ENCODE results near the gene TRIM47. TPM values are rescaled to one million over a fixed set of nuclear protein-coding genes. Genes with fewer than 3 reads are reported as not detected.

The TRIM47 gene
- total RNA-seq, 6 experiments from 2014 or later = 1.0 to 2.3 (median 1.5) TPM

GRCh38 chr17:75832652-75833400 lies 45.6 kb downstream of the TRIM47 start:
- Mint-ChIP-seq H3K36me3 (ENCODE audit: low read depth) (no peaks in the 10 kb centered on the region), H3K4me1 (ENCODE audit: low read depth) (peaks cover 8% of the 10 kb centered on the region), H3K4me3 (no peak overlapping the region), H3K27me3 (ENCODE audit: insufficient read depth) (no peaks in the 10 kb centered on the region; the same call in 1 of the 2 replicates), H3K27ac (peak overlapping the region; percentile 56; the same call in 1 of the 2 replicates), H3K9me3 (no peaks in the 10 kb centered on the region)
- no peak for DNase-seq
- TF ChIP-seq, protein P1, sequence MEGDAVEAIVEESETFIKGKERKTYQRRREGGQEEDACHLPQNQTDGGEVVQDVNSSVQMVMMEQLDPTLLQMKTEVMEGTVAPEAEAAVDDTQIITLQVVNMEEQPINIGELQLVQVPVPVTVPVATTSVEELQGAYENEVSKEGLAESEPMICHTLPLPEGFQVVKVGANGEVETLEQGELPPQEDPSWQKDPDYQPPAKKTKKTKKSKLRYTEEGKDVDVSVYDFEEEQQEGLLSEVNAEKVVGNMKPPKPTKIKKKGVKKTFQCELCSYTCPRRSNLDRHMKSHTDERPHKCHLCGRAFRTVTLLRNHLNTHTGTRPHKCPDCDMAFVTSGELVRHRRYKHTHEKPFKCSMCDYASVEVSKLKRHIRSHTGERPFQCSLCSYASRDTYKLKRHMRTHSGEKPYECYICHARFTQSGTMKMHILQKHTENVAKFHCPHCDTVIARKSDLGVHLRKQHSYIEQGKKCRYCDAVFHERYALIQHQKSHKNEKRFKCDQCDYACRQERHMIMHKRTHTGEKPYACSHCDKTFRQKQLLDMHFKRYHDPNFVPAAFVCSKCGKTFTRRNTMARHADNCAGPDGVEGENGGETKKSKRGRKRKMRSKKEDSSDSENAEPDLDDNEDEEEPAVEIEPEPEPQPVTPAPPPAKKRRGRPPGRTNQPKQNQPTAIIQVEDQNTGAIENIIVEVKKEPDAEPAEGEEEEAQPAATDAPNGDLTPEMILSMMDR (IDR thresholded peaks at IDR 0.05) = no peak

DNA sequence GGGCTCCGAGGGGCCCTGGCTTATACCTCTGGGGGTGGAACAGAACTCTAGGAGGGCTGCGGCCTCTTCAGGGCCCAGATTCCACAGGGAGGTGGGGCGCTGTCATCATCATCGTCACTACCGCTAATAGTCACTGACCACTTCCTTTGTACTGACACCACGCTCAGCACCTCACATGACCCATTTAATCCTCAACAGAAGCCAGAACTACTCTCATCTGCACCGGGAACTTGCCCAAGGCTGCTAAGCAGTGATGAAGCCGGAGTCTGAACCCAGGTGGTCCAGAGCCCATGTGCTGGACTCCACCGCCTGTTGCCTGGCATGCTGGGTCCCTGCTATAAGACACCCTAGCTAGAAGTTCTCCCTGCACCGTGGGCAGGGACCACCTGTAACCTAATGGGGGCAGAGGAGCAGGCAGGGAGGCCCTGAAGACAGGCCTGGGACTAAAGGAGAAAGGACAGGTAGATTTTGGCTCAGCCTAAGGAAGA lies 46.2 kb downstream of the TRIM47 start:
- Mint-ChIP-seq H3K9me3 (no peaks in the 10 kb centered on the region), H3K27ac (peak overlapping the region; percentile 56), H3K4me1 (ENCODE audit: low read depth) (peaks cover 8% of the 10 kb centered on the region), H3K27me3 (ENCODE audit: insufficient read depth) (no peaks in the 10 kb centered on the region; the same call in 1 of the 2 replicates), H3K36me3 (ENCODE audit: low read depth) (no peaks in the 10 kb centered on the region), H3K4me3 (no peak overlapping the region)
- peak; percentile 68 for DNase-seq
- TF ChIP-seq, protein P1 (IDR thresholded peaks at IDR 0.05) = no peak

DNA sequence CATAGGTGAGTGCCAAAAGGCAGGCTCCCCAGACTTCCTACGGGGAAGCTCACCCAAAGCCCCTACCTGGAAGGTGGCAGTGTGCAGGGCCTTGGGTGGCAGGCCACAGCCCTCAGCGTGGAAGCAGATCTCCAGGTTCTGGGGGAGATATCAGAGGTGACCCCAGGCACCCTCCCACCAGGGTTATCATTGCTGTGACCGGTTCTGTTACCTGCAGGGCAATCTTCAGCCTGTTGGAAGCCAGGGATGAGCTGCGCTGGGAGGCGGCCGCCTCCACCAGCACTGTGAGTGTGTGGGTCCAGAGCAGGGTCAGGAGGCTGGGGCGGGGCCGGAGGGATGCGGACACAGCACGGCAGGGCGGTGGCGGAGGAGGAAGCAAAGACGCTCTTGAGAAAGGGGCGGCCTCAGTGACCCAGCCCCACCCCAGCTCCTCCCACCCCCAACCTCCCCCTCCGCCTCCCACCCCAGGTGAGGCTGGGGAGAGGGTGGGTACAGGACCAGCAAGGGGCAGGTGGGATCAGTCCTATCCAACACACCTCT lies 47.3 kb downstream of the TRIM47 start:
- no peaks in the 10 kb centered on the region for H3K27me3 Mint-ChIP-seq (ENCODE audit: insufficient read depth)
- no peak overlapping the region for H3K27ac Mint-ChIP-seq
- no peaks in the 10 kb centered on the region for H3K36me3 Mint-ChIP-seq (ENCODE audit: low read depth)
- DNase-seq = no peak
- H3K9me3 Mint-ChIP-seq = no peaks in the 10 kb centered on the region
- H3K4me3 Mint-ChIP-seq = no peak overlapping the region
- H3K4me1 Mint-ChIP-seq (ENCODE audit: low read depth) = peaks cover 8% of the 10 kb centered on the region
- TF ChIP-seq, protein P1 (IDR thresholded peaks at IDR 0.05) = no peak

DNA sequence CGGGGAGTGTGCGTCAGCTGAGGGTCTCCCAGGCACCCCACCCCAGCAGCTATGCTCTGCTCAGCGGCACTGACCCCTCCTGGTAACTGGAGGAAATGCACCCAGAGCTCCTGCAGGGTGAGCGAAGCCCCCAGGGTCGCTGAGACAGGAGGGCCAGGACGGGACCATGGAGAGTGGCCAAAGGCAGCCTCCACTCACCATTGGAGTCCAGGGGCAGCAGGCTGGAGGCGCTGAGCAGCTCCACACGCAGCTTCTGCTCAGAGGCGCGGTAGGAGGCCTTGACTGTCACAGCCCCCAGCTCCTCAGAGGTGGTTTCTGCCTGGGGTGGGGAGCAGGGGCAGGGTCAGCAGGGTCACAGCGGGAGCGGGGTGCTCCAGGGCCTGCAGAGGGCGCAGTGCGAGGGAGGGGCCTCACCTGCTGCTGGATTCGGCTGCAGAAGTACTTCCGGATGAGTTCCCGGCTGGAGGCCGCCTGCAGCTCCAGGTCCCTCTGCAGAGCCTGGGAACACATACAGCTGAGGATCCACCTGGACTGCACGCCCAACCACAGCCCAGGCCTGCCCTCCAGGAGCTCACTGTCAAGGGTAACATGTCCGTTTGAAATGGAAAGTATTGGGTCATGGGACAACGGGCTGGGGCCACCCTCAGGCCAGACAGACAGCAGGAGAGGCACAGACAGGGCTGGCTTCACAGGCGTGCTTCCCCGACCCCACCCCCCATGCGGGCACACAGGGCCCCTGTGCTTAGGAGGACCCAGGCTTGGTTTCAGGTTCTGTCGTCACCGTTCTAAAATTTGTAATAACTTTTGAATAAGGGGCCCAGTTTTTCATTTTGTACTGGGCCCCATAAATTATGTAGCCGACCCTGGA lies 48.0 kb downstream of the TRIM47 start:
- DNase-seq = no peak
- TF ChIP-seq, protein P1 (IDR thresholded peaks at IDR 0.05) = peak; percentile 76
- no peaks in the 10 kb centered on the region for H3K36me3 Mint-ChIP-seq (ENCODE audit: low read depth)
- H3K4me3 Mint-ChIP-seq = no peak overlapping the region
- no peak overlapping the region for H3K27ac Mint-ChIP-seq
- H3K4me1 Mint-ChIP-seq (ENCODE audit: low read depth) = peaks cover 8% of the 10 kb centered on the region
- H3K9me3 Mint-ChIP-seq = no peaks in the 10 kb centered on the region
- H3K27me3 Mint-ChIP-seq (ENCODE audit: insufficient read depth) = no peaks in the 10 kb centered on the region

DNA sequence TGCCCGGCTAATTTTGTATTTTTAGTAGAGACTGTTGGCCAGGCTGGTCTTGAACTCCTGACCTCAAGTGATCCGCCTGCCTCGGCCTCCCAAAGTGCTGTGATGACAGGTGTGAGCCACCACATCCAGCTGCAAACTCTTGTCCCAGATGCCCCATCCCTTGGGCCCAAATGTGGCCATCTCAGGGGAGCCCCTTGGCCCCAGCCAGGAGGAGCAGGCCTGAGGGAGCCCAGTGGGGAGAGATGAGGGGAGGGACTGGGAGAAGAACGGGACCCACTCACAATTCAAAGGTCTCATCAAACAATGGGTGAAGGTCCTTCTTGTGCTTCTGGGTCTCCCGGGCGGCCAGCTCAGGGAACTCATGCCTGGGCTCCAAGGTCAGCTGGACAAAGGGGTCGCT lies 48.6 kb downstream of the TRIM47 start:
- no peaks in the 10 kb centered on the region for H3K36me3 Mint-ChIP-seq (ENCODE audit: low read depth)
- H3K27me3 Mint-ChIP-seq (ENCODE audit: insufficient read depth) = no peaks in the 10 kb centered on the region
- no peaks in the 10 kb centered on the region for H3K9me3 Mint-ChIP-seq
- no peak overlapping the region for H3K4me3 Mint-ChIP-seq
- DNase-seq = no peak
- peaks cover 8% of the 10 kb centered on the region for H3K4me1 Mint-ChIP-seq (ENCODE audit: low read depth)
- TF ChIP-seq, protein P1 (IDR thresholded peaks at IDR 0.05) = no peak
- H3K27ac Mint-ChIP-seq = no peak overlapping the region

Measured in HFFc6 (cell line).